ENCODE measurements around the gene NANOS1.

The NANOS1 gene

DNA sequence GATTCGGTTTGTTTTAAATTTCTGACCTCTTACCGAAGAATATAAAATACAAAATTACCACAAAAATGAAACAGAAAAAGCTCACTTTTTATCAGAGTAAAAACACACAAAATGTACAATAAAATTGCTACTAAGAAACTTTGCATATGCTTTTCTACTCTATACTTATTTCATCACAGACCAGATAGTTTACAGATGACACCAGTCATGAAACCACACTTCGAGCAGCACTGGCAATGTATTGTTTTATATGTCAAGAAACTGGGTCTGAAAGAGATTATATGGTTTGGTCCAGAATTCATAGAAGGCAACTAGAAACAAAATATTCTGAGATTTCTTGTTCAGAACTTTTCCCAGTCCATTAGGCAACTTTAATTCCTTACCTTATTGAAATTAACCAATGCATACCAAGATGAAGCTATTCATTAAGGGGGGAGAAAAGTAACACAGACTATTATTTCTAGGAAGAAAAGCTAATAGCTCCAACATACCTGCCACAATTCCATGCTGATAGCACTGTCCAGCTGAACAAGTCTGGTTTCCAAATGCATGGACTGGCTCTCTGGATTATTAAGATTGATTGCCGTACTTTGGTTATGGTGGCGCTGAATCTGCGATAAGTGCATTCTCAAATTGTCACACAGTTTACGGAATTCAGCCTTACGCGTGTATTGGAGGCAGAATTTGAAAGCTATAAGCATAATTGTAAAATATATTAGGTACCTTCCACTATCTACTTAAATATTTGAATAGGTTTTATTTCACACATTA, 41.1 kb downstream of the NANOS1 start:
- TF ChIP-seq, protein P1, sequence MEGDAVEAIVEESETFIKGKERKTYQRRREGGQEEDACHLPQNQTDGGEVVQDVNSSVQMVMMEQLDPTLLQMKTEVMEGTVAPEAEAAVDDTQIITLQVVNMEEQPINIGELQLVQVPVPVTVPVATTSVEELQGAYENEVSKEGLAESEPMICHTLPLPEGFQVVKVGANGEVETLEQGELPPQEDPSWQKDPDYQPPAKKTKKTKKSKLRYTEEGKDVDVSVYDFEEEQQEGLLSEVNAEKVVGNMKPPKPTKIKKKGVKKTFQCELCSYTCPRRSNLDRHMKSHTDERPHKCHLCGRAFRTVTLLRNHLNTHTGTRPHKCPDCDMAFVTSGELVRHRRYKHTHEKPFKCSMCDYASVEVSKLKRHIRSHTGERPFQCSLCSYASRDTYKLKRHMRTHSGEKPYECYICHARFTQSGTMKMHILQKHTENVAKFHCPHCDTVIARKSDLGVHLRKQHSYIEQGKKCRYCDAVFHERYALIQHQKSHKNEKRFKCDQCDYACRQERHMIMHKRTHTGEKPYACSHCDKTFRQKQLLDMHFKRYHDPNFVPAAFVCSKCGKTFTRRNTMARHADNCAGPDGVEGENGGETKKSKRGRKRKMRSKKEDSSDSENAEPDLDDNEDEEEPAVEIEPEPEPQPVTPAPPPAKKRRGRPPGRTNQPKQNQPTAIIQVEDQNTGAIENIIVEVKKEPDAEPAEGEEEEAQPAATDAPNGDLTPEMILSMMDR (IDR thresholded peaks at IDR 0.05; ENCODE audit: borderline replicate concordance, control extremely low read depth, extremely low read depth, insufficient read depth, missing control alignments): no peak
- DNase-seq (ENCODE audit: low spot score): no peak
- in situ Hi-C loops (cut with MboI; ENCODE audit: low sequenced_read_pairs, unreplicated experiment): no loop called here

DNA sequence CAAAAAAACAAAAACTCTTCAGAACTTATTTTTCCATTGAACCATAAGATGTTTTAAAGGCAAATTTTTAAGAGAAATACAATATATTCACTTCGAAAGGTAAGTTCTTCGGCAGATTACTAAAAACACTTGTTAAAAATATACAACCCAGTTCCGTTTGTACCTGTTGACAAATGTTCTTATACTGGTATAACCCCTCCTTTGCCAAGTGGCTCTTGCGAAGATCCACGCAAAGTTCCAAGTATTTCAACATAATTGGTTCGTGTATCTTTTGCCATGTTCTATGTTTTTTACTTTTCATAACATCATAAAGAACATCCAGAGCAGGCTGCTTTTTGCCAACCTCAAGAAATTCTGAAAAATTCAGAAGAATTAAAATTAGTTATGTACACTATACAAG, 44.1 kb downstream of the NANOS1 start:
- no peak for DNase-seq (ENCODE audit: low spot score)
- in situ Hi-C loops (cut with MboI; ENCODE audit: low sequenced_read_pairs, unreplicated experiment): no loop called here
- TF ChIP-seq, protein P1 (IDR thresholded peaks at IDR 0.05; ENCODE audit: borderline replicate concordance, control extremely low read depth, extremely low read depth, insufficient read depth, missing control alignments): no peak

DNA sequence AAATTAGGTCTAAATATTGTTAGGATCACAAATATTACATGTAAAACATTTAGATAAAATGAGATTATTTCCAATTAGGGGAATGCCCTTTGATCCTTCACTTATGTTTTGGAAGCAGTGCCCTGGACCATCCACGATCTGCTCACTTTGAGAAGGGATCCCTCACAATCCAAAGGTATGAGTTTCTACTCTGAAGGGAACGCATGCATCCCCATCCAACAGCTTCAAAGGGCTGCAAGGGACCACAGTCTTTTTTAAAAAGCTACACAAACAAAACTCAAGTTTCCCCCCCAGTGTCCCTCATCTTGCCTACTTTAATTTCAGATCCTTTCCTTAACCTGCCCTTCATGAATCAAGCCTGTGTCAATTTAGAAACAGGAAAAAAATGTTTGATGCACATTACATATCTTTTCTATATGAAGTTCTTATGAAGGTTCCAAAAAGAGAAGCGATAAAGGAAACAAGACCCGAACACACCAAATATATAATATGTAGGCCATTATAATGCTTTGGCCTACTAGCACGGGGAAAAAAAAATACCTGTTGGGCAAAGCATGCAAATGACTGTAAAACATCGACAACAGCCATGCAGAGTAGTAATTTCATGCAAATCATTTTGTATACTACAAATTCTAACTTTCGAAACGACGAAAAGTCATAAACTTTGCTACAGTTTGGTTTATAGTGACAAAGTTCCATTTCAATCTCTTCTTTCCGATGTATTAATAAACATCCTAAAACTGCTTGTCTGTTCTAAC, 49.1 kb downstream of the NANOS1 start:
- TF ChIP-seq, protein P1 (IDR thresholded peaks at IDR 0.05; ENCODE audit: borderline replicate concordance, control extremely low read depth, extremely low read depth, insufficient read depth, missing control alignments): no peak
- in situ Hi-C loops (cut with MboI; ENCODE audit: low sequenced_read_pairs, unreplicated experiment): no loop called here
- no peak for DNase-seq (ENCODE audit: low spot score)

DNA sequence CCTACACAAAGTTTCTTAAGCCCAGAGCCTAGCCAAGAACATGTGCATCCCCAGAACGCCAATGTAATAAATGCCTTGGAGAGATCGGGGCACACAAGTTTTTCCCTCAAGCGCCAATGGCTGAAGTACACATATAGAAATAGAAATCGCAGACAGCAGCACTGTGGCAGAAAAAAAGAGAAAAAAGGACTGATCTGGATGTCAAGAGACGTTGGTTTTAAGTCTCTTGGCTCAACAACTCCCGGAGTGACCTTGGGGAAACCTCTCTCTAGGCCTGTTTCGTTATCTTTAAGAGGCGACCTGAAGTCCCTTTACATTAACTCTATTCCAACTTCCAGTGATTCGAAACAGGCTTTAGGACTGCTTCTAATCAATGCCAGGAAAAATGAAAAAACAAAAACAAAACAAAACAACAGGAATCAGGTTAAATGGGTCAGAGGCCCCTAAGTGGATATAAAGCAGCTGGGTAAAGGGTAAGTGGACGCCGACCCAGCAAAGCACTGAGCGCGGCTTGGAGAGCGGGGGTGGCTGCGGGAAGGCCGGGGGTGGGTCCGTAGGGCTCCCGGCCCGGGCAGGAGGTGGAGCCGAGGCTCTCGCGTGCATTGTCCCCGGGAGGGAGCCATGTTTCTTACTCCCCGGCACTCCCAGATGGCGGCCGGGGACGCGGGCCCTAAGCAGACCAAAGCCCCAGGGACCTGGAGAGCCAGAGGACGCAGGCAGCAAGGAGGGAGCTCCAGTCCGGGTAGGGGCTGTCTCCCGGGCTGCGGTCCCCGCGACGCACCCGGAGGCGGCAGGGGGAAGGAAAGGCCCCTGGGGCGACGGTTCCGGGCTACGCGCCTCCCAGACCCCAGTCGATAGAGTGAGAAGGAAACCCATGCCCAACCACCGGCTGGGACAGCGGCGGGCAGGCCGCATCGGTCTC, 50.3 kb downstream of the NANOS1 start:
- TF ChIP-seq, protein P1 (IDR thresholded peaks at IDR 0.05; ENCODE audit: borderline replicate concordance, control extremely low read depth, extremely low read depth, insufficient read depth, missing control alignments): no peak
- DNase-seq (ENCODE audit: low spot score): peak; percentile 91
- in situ Hi-C loops (cut with MboI; ENCODE audit: low sequenced_read_pairs, unreplicated experiment): no loop called here

DNA sequence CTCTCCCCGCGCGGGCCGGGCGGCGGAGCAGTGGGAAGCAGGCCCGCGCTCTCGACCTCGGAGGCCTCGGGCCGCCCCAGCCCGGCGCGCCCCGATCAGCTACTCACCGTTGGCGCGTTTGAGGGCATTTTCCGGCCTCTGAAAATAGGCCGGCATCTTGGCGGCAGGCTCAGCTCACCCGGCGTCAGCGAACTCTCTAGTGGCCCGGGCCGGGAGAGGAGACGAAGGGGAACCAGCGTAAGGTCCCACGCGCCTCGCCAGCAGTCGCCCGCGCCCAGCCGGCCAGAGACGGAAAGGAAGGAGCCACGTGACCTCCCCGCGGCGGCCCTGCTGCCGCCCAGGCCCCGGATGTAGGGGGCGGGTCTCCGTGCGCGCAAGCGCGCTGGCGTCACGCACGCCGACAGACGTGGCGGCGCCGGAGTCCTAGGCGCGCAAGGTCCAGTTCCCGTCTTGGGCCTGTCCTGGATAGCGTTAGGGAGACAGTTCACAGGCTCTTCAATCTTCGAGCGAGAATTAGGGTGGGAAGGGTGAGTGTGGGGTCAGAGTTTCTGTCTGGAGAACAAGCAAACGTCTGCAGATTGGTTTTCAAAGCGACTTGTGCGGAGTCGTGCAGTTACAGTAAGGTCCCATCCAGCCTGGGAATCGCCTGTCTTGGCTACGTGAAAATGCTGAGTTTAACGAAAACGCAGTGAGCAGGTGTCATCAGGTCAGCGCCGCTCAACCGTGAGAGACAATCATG, 51.2 kb downstream of the NANOS1 start, which contains the start of gene EIF3A:
Gene EIF3A, minus strand, starts transcription at position 297 of the 739 bp plus-strand sequence. Its CDS starts 141 bp downstream, at position 156.
- in situ Hi-C loops (cut with MboI; ENCODE audit: low sequenced_read_pairs, unreplicated experiment): no loop called here
- TF ChIP-seq, protein P1 (IDR thresholded peaks at IDR 0.05; ENCODE audit: borderline replicate concordance, control extremely low read depth, extremely low read depth, insufficient read depth, missing control alignments): no peak
- DNase-seq (ENCODE audit: low spot score): peak; percentile 96

All from GM13976 (cell line).